HG03196 (cell line): Measurements from ENCODE around the gene AKR1E2.

Source experiments
- ATAC-seq: cut with Tn5 transposase; IDR thresholded peaks from one replicate; pipeline ENCODE4 v1.9.1; 2021; ENCODE audit not compliant: unreplicated experiment

The AKR1E2 gene

DNA sequence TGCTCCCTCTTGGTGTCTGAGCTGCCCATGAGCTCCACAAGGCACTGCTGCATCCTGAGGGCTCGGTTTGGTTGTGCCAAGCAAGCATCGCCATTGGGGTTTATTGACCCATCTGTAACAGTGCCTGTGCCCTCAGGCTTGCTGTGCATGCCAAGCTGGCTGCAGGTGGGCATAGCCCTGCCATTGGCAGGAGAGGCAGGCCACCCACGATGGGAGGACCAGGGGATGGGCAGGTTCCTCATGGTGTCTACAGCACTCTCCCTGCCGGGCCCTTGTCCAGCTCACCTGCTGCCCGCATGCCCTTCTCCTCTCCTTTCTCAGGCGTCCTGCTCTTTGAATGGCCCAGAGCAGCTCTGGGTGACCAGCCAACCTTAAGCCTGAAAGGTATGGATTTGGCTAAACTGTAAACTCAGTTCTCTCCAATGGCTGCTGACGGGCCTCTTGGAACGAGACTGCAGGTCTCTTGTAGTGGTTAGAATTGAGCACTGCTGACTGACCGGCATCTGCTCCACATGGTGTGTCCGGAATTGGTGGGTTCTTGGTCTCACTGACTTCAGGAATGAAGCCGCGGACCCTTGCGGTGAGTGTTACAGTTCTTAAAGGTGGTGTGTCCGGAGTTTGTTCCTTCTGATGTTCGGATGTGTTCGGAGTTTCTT is 17.6 kb downstream of the AKR1E2 start:
- ATAC-seq, result no peak

GRCh38 chr10:4844864-4845263 is 18.9 kb downstream of the AKR1E2 start:
- no peak for ATAC-seq

DNA sequence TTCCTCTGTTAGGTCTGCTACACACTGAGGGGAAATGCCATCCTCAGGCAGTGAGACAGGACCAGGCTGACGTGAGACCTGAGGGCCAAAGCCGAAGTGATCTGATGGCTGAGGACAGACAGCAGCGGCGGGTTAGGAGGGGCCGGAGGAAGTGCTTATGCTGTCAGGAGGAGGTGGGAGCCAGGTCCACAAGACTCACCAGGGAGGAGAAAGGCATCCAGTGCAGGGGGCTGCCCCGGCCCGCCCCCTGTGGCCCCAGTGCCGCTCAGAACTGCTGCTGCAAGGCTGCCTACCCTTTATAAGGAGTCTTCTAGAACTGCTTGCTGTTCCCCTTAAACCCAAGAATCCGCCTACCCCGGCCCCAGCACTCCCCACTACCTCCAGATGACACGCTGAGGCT is 19.8 kb downstream of the AKR1E2 start:
- ATAC-seq, result no peak

- no peak for ATAC-seq
These were observed 20.8 kb downstream of the AKR1E2 start for GRCh38 chr10:4846775-4847174.

DNA sequence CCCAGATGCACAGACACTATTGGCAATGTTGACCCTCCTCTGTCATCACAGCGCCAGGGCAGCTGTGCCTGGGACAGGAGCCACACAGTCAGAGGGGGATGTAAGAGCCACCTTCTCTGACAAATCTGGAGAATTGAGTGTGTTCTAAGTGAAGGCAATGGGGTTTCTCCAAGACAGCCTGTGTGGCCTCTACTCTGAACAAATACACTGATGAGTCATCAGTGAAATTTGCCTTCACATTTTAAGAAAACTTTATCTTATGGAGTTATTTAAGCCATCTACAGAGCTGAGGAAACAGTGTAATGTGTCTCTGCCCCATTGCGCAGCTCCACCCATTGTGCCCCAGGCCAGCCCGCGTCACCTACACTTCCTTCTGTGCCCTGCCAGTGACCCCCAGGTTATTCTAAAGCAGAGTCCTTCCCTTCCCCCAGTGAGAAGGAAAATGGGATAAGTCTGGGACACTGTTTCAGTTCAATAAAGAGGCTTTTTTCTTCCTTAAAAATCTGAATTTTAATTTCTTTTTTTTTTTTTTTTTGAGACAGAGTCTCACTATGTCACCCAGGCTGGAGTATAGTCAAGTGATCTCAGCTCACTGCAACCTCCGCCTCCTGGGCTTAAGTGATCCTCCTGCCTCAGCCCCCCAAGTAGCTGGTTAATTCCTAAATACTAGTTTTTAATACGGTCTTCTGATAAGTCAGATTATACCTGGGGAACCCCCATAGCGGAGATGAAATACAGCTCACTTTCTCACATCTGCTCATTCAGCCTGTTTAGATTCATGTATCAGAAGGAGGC is 21.8 kb downstream of the AKR1E2 start:
- ATAC-seq, result no peak

- ATAC-seq, result no peak
These were observed 22.5 kb downstream of the AKR1E2 start for GRCh38 chr10:4848356-4849041.

DNA sequence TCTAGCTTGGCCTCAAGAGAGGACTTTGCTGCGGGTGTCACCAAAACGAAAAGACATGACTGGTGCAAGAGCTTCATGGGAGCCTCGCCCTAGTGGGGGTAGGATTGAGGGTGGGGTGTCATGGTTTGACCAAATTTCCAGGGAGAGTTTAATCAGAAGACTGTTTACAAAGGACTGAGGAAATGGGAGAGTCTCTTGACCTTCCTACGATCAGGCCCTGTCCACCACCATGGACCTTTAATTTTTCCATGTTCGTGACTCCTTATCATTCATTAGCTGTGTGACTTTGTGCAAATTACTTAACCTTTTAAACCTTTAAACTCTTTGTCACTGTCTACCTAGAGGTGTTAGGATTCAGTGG is 23.0 kb downstream of the AKR1E2 start:
- no peak for ATAC-seq

DNA sequence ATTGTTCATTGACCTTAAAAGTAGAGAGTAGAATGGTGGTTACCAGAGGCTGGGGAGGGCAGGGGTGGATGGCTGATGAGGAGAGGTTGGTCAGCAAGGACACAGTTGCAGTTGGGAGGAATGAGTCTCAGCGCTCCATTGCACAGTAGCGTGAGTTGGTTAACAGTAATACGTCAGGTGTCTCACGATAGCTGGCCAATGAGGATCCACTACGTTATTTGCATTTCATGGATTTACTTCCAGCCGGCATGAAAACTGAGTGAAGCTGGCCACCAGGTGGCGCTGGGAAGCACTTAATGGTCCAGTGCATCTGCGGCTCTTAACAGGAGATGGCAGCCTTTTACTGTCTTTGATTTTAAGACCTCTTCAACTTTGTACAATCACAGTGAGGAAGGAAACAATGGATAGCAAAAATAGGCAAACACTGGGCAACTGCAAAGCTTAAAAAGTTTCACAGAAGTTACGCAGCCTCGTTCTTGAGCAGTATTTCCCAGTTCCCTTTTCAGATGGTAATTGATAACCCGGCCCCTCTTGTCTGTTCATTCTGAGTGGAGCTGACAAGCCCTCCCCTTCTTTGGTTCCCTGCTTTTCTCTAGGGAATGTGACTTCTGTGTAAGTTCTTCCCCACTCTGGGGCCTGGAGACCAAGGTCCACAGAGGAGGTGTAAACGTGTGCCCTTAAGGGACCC is 23.7 kb downstream of the AKR1E2 start:
- ATAC-seq, result peak; percentile 84

GRCh38 chr10:4850397-4850796 is 24.4 kb downstream of the AKR1E2 start:
- no peak for ATAC-seq

GRCh38 chr10:4851176-4851575 is 25.2 kb downstream of the AKR1E2 start:
- ATAC-seq, result no peak

DNA sequence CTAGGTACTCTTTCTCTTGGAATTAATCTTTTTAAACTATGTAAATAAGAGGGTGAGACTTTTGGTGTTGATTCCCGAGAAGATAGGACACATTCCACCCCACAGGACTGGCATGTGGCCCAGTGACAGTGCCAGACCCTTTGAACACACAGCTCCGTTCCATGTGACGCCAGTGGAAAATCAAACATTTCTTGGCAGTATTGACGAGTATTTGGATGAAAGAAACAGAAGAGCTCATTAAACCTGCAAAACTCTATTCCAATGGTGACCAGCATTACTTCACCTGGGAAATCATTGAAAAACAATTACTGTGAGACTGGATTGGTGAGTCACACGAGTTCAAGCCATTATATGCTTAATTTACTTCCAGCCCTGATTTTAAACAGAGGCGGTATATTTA is 25.8 kb downstream of the AKR1E2 start:
- ATAC-seq, result no peak

- no peak for ATAC-seq
These were observed 40.1 kb downstream of the AKR1E2 start for GRCh38 chr10:4865945-4866661.

- ATAC-seq, result no peak
These were observed 41.1 kb downstream of the AKR1E2 start for GRCh38 chr10:4867109-4867519.

DNA sequence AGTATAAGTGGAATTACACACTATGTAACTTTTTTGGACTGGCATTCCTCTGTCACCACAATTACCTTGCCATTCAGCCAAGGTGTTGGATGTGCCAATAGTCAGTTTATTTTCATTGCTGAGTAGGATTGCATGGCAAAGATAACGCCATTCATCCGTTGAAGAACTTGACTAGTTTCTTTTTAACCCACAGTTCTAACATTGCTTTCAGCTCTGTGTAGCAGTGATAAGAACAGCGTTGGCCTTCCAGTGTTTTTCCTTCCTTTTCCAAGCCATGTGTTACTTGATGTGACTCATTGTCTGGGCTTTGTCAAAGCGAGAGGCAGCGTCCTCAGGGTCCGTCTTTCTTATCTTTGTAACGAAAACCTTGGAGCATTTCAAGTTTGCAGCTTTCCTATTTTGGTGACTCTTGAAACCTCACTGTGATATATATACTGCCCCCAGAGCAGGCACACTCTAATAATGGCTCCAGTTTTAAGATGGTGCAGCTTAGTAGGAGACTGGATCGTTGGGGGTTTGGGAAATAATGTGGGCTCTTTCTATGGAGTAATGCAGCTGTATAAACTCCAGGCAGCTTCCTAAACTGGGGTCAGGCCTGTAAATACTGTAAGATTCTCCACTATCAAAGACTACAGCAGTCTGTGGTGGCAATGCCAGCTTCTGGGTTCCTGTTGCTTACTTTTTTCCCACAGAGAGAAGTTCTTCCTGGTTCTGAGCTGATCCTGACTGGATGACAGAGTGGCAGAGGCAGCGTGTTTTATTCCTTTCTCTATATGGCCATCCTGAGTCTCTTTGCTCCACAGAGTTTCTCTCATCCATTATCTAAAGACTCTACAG is 41.7 kb downstream of the AKR1E2 start:
- ATAC-seq, result no peak

DNA sequence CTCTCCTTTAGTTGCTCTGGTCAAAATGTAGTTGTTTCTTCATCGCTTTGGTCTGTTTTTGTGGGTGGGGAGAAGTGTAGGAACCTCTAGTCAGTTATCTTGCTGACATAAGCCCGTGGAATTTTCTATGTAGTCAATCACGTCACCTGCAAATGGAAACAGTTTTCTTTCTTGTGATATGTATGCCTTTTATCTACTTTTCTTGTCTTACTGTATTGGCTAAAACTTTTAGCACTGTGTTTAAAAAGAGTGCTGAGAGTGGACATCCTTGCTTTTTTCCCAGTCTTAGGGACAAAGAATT is 42.3 kb downstream of the AKR1E2 start:
- ATAC-seq, result no peak

- ATAC-seq, result no peak
These were observed 56.7 kb downstream of the AKR1E2 start for GRCh38 chr10:4882704-4883078.

DNA sequence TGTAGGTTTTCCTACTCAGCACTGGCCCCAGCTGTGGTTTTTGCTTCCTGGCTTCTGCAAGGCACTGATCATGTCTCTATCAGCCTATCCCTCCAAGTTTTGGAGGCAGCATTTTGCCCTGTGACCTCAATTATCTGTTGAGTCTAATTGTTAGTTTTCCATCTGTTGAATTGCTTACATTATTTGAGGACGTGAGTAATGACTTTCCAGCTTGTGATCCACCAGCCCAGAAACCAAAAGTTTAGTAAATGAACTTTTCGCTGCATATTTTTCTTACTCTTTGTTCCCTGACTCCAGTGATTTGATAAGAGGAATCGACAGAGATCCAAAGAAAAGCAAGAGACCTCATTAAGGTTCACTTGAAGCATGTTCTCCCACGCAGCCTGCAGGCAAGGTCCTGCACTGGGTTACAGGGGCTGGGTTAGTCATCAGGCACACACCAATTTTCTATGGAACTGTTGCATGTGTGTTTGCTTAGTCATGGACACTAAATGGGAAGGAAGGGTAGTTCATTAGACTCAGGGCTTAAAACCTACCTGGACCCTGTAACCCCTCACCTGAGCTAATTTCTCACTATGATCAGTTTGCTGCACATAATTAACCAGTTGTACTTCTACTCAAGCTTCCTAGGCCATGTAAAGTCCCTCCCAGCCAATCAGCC is 57.2 kb downstream of the AKR1E2 start:
- no peak for ATAC-seq

DNA sequence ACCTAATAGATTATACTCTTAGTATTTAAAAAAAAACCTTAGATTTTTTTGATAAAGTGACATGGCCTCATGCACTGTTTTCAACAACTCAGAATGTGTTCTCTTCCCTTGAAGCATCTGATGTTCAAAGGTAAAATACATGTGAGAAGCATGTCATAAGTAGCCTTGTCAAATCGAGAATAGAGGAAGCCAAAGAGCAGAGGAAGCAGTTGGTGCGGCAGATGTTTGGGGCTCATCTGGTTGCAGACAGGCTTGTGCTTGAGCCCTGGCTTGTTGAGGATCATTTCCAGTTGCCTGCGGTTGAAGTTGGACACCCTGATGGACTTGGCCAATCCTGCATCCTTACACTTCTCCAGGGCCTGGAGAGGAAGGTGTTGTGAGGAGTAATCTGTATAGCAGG is 59.2 kb downstream of the AKR1E2 start:
- no peak for ATAC-seq

- ATAC-seq, result no peak
These were observed 61.5 kb downstream of the AKR1E2 start for GRCh38 chr10:4887501-4887900.

DNA sequence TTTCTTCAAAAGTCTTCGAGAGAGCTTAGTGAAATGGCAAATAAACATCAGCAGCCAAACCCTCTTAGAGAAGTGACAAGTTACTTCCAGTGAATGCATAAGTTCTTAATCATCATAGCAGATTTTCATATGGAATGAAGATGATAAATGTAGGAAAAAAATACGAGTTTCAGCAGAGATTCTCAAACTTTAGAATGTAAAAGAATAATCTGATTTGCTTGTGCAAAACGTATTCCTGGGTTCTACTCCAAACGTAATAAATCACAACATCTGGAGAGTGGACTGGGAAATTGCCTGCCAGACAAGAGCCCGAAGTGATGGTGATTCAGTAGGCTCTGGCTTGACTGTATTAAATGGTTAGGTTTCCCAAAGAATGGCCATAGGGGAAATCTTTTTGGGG is 62.2 kb downstream of the AKR1E2 start:
- no peak for ATAC-seq
